Parathyroid adenoma (tissue), 2 donors: ENCODE results near the gene MPHOSPH6.

Experiments
- H2AFZ ChIP-seq: fragments of 300-600 bp; sonication (generic); one replicate; pipeline ENCODE4 v1.7.0; 2017; ENCODE audit warnings: antibody characterized with exemption, mild to moderate bottlenecking
- H3K27ac ChIP-seq: fragments of 300-600 bp; sonication (generic); one replicate; pipeline ENCODE4 v1.7.0; 2017
- H3K27me3 ChIP-seq: fragments of 300-600 bp; sonication (generic); one replicate; pipeline ENCODE4 v1.7.0; 2017; ENCODE audit warnings: low read length; ENCODE audit not compliant: control insufficient read depth, insufficient read depth
- H3K36me3 ChIP-seq: fragments of 300-600 bp; sonication (generic); one replicate; pipeline ENCODE4 v1.7.0; 2017; ENCODE audit warnings: low read length; ENCODE audit not compliant: control insufficient read depth, insufficient read depth
- H3K4me1 ChIP-seq: fragments of 300-600 bp; sonication (generic); one replicate; pipeline ENCODE4 v1.7.0; 2017; ENCODE audit warnings: control low read depth
- H3K4me2 ChIP-seq: fragments of 300-600 bp; sonication (generic); one replicate; pipeline ENCODE4 v1.7.0; 2017; ENCODE audit warnings: low read length
- H3K4me3 ChIP-seq: fragments of 300-600 bp; sonication (generic); one replicate; pipeline ENCODE4 v1.7.0; 2017; ENCODE audit warnings: low read depth, low read length
- H3K79me2 ChIP-seq: fragments of 300-600 bp; sonication (generic); one replicate; pipeline ENCODE4 v1.7.0; 2017; ENCODE audit warnings: control low read depth
- H3K9ac ChIP-seq: fragments of 300-600 bp; sonication (generic); one replicate; pipeline ENCODE4 v1.7.0; 2017; ENCODE audit warnings: mild to moderate bottlenecking
- H3K9me3 ChIP-seq: fragments of 300-600 bp; sonication (generic); one replicate; pipeline ENCODE4 v1.7.0; 2017; ENCODE audit warnings: low read length; ENCODE audit not compliant: control insufficient read depth
- TF ChIP-seq, protein P1 (sequence below): fragments of 300-600 bp; sonication (generic); IDR thresholded peaks from one replicate; pipeline ENCODE4 v1.7.0; 2017; ENCODE audit warnings: antibody characterized with exemption, mild to moderate bottlenecking
- donor health status: primary hyperparathyroidism.

Gene MPHOSPH6

DNA sequence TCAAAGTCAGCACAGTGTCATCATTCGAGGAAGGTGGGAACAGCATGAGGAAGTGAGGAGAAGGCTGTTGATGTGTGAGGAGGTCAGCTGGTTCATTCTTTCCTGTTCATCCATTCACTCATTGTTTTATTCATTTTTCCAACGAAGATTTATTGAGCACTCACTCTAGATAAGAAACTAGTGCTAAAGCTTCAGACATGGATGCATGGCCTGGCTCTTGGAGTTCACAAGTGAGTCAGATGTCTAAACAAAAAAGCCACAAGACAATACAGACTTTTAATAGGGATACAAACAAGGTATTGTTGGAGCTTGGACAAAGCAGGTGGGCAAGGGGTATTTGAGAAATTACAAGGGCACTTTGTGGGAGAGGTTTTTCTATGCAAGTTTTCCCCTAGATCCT lies 31.3 kb upstream of the MPHOSPH6 start:
- no peaks in the 10 kb centered on the region for H3K36me3 ChIP-seq
- H3K4me2 ChIP-seq: no peak overlapping the region
- H3K79me2 ChIP-seq: no peaks in the 10 kb centered on the region
- no peaks in the 10 kb centered on the region for H3K9me3 ChIP-seq
- TF ChIP-seq, protein P1, sequence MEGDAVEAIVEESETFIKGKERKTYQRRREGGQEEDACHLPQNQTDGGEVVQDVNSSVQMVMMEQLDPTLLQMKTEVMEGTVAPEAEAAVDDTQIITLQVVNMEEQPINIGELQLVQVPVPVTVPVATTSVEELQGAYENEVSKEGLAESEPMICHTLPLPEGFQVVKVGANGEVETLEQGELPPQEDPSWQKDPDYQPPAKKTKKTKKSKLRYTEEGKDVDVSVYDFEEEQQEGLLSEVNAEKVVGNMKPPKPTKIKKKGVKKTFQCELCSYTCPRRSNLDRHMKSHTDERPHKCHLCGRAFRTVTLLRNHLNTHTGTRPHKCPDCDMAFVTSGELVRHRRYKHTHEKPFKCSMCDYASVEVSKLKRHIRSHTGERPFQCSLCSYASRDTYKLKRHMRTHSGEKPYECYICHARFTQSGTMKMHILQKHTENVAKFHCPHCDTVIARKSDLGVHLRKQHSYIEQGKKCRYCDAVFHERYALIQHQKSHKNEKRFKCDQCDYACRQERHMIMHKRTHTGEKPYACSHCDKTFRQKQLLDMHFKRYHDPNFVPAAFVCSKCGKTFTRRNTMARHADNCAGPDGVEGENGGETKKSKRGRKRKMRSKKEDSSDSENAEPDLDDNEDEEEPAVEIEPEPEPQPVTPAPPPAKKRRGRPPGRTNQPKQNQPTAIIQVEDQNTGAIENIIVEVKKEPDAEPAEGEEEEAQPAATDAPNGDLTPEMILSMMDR: no peak
- H3K4me1 ChIP-seq: no peaks in the 10 kb centered on the region
- H3K9ac ChIP-seq: no peak overlapping the region
- H3K4me3 ChIP-seq: no peak overlapping the region
- H3K27ac ChIP-seq: no peak overlapping the region
- H3K27me3 ChIP-seq: no peaks in the 10 kb centered on the region
- no peak overlapping the region for H2AFZ ChIP-seq

DNA sequence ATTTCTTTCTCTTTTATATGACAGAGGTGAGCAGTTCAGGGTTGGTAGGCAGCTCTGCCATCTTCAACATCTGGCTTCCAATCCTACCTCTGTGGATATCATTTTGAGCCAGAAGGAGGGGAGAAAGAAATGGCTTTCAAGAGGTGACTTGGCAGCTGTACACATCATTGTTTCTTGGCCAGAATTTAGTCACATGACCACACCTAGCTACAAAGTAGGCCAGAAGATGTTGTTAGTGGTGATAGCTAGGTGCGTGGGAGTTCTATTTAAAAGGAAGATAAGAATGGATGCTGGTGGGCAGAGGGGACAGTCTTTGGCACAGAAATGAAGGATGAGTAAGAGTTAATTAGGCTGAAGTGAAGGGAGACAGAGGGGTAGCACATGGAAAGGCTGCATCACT lies 29.2 kb upstream of the MPHOSPH6 start:
- no peak overlapping the region for H3K27ac ChIP-seq
- H3K27me3 ChIP-seq: no peaks in the 10 kb centered on the region
- H3K4me1 ChIP-seq: no peaks in the 10 kb centered on the region
- no peaks in the 10 kb centered on the region for H3K9me3 ChIP-seq
- H3K4me2 ChIP-seq: no peak overlapping the region
- no peaks in the 10 kb centered on the region for H3K79me2 ChIP-seq
- no peak overlapping the region for H3K9ac ChIP-seq
- H3K4me3 ChIP-seq: no peak overlapping the region
- H2AFZ ChIP-seq: no peak overlapping the region
- H3K36me3 ChIP-seq: no peaks in the 10 kb centered on the region
- TF ChIP-seq, protein P1: no peak

DNA sequence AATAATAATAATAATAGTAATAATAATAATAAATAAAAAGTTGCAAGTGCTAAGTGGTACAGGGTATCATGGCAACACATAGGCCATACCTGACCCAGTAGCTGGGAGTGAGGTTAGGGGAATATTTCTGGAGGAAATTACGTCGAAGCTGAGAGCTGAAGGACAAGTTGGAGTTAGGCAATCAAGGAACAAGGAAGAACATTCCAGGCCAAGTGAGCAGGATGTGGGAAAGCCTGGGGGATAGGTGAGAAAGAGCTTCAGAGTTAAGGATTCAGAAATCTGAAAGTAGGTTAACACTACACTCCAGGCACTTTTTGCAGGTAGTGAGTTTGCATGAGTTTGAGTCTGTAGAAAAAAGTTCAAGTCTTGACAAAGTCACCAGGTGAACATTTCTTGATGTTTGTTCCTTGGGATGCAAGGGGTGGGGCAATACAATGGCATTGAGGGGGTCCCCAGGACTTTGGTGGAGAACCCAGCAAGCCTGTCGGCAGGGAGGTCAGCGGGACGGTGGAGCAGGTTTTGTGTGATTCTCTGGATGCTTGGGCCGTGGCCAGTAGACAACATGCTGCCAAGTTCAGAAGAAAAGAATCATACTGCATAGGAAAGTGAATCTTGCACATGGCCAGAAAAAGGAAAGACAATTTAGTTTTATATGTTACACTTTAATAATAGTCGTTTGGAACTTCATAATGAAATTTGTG lies 27.7 kb upstream of the MPHOSPH6 start:
- Histone ChIP-seq H3K36me3 (no peaks in the 10 kb centered on the region), H3K79me2 (no peaks in the 10 kb centered on the region), H3K4me3 (no peak overlapping the region), H3K4me2 (no peak overlapping the region), H2AFZ (no peak overlapping the region), H3K9ac (no peak overlapping the region), H3K4me1 (no peaks in the 10 kb centered on the region), H3K27ac (no peak overlapping the region), H3K9me3 (no peaks in the 10 kb centered on the region), H3K27me3 (no peaks in the 10 kb centered on the region)
- TF ChIP-seq, protein P1: no peak

DNA sequence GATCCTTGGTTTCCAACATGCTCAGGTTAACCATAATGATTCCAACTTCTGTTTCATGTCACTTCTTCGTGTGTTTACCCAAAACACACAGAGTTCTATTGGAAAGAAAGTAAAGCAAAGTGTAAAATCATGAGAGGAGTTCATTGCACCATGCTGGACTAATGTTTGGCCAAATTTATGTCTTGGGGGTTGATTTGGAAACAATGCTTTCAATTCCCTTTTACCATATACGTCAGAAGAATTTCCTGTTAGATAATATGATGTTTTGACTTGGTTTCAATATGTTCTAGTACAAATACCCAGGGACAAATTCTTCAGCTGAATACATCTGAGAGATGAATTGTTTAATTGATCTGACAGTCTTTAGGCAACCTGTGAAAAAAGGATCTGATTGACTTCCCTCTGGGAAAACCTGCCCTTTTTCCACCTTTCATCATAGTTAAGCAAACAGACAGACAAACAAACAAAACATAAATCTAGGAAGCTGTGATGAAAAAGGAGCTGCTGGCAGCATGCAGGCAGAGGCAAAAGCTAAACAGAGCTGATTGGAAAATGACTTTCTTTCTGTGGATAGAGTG lies 26.0 kb upstream of the MPHOSPH6 start:
- no peak overlapping the region for H3K4me2 ChIP-seq
- no peak overlapping the region for H3K9ac ChIP-seq
- H3K9me3 ChIP-seq: no peaks in the 10 kb centered on the region
- no peaks in the 10 kb centered on the region for H3K79me2 ChIP-seq
- no peaks in the 10 kb centered on the region for H3K36me3 ChIP-seq
- H3K4me1 ChIP-seq: no peaks in the 10 kb centered on the region
- no peak overlapping the region for H3K4me3 ChIP-seq
- TF ChIP-seq, protein P1: no peak
- H3K27me3 ChIP-seq: no peaks in the 10 kb centered on the region
- no peak overlapping the region for H3K27ac ChIP-seq
- no peak overlapping the region for H2AFZ ChIP-seq

DNA sequence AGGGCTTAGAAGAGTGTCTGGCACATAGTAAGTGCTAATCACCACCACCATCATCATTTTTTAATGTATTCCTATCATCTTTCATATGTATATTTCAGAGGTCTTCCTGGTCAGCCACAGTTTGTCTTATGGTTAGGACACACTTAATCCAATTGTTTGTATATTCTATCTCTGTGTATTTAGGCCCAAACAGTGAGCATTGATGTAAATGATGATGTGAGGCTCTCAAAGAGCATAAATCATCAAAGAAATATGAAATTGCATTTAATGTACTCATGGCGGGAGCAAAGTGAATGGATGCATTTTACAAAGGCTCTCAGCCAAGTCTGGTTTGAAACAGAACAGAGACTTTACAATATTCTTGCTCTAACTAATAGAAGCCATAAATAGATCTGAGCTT lies 24.1 kb upstream of the MPHOSPH6 start:
- no peak overlapping the region for H3K27ac ChIP-seq
- no peaks in the 10 kb centered on the region for H3K4me1 ChIP-seq
- no peak overlapping the region for H3K9ac ChIP-seq
- no peak overlapping the region for H3K4me2 ChIP-seq
- no peaks in the 10 kb centered on the region for H3K36me3 ChIP-seq
- H3K4me3 ChIP-seq: no peak overlapping the region
- no peaks in the 10 kb centered on the region for H3K27me3 ChIP-seq
- H3K9me3 ChIP-seq: no peaks in the 10 kb centered on the region
- no peaks in the 10 kb centered on the region for H3K79me2 ChIP-seq
- TF ChIP-seq, protein P1: no peak
- no peak overlapping the region for H2AFZ ChIP-seq
